DOHH2 (cell line): ENCODE results near the gene DNAL4.

Experiments
- CTCF ChIP-seq: fragments of 200-600 bp; sonication (generic); IDR thresholded peaks from one replicate; pipeline ENCODE4 v1.5.1; 2014; ENCODE audit warnings: antibody characterized with exemption, mild to moderate bottlenecking, low read depth, low read length; ENCODE audit not compliant: poor library complexity, severe bottlenecking
- EZH2phosphoT487 ChIP-seq: fragments of 200-600 bp; sonication (generic); IDR thresholded peaks from 2 replicates; pipeline ENCODE4 v1.6.1; 2017; ENCODE audit warnings: borderline replicate concordance, mild to moderate bottlenecking, antibody characterized with exemption, low read length, moderate library complexity, mixed read lengths

GRCh38 chr22:38842512-38843200, 48.7 kb upstream of the DNAL4 start:
- TF ChIP-seq CTCF (no peak), EZH2phosphoT487 (peak; percentile 54; the same call in 1 of the 2 replicates)
